Nephron progenitor cell (in vitro differentiated cells): ENCODE results near the gene LACTBL1.

Experiments used
- DNase-seq: peaks from one replicate; pipeline ENCODE4 v3.0.0; 2021
- H3K27ac Mint-ChIP-seq: 2 replicates; pipeline ENCODE4 v1.8.0; 2021; ENCODE audit warnings: mild to moderate bottlenecking, moderate library complexity, mixed read lengths
- H3K27me3 Mint-ChIP-seq: 2 replicates; pipeline ENCODE4 v1.8.0; 2021; ENCODE audit warnings: mild to moderate bottlenecking, low read depth, mixed read lengths; ENCODE audit not compliant: poor library complexity
- H3K36me3 Mint-ChIP-seq: 2 replicates; pipeline ENCODE4 v1.8.0; 2021; ENCODE audit warnings: low read depth, mixed read lengths
- H3K4me1 Mint-ChIP-seq: 2 replicates; pipeline ENCODE4 v1.8.0; 2021; ENCODE audit warnings: mixed read lengths
- H3K4me3 Mint-ChIP-seq: 2 replicates; pipeline ENCODE4 v1.8.0; 2021; ENCODE audit warnings: mild to moderate bottlenecking, moderate library complexity, mixed read lengths
- H3K9me3 Mint-ChIP-seq: 2 replicates; pipeline ENCODE4 v1.8.0; 2021; ENCODE audit warnings: mild to moderate bottlenecking, moderate library complexity, mixed read lengths
- CTCF ChIP-seq: fragments of 200-600 bp; sonication (generic); IDR thresholded peaks from 2 replicates; pipeline ENCODE4 v1.5.0; 2021; ENCODE audit warnings: antibody characterized with exemption

LACTBL1 gene

GRCh38 chr1:22917989-22918388 is 54.7 kb downstream of the LACTBL1 start:
- TF ChIP-seq CTCF: no peak
- Mint-ChIP-seq H3K4me3 (no peak overlapping the region), H3K9me3 (peaks cover 3% of the 10 kb centered on the region), H3K27me3 (peaks cover 25% of the 10 kb centered on the region), H3K27ac (no peak overlapping the region), H3K36me3 (peaks cover 6% of the 10 kb centered on the region), H3K4me1 (peaks cover 52% of the 10 kb centered on the region)
- DNase-seq: no peak

- Mint-ChIP-seq H3K27me3 (peaks cover 25% of the 10 kb centered on the region), H3K4me3 (no peak overlapping the region), H3K9me3 (no peaks in the 10 kb centered on the region), H3K27ac (no peak overlapping the region), H3K4me1 (peaks cover 49% of the 10 kb centered on the region), H3K36me3 (peaks cover 6% of the 10 kb centered on the region)
- no peak for DNase-seq
- no peak for TF ChIP-seq CTCF
Observed at GRCh38 chr1:22916471-22916820, 56.2 kb downstream of the LACTBL1 start.

- no peak for DNase-seq
- peaks cover 6% of the 10 kb centered on the region for H3K36me3 Mint-ChIP-seq
- no peak overlapping the region for H3K4me3 Mint-ChIP-seq
- no peak for TF ChIP-seq CTCF
- peaks cover 25% of the 10 kb centered on the region for H3K27me3 Mint-ChIP-seq
- peaks cover 44% of the 10 kb centered on the region for H3K4me1 Mint-ChIP-seq
- H3K9me3 Mint-ChIP-seq: no peaks in the 10 kb centered on the region
- H3K27ac Mint-ChIP-seq: no peak overlapping the region
Observed at GRCh38 chr1:22915816-22916470, 56.7 kb downstream of the LACTBL1 start.

- H3K36me3 Mint-ChIP-seq: peaks cover 6% of the 10 kb centered on the region
- no peak overlapping the region for H3K27ac Mint-ChIP-seq
- no peak for TF ChIP-seq CTCF
- no peaks in the 10 kb centered on the region for H3K9me3 Mint-ChIP-seq
- H3K4me3 Mint-ChIP-seq: no peak overlapping the region
- no peak for DNase-seq
- peaks cover 37% of the 10 kb centered on the region for H3K4me1 Mint-ChIP-seq
- H3K27me3 Mint-ChIP-seq: peaks cover 25% of the 10 kb centered on the region
Observed at GRCh38 chr1:22915231-22915630, 57.4 kb downstream of the LACTBL1 start.

- Mint-ChIP-seq H3K27ac (no peak overlapping the region), H3K36me3 (peaks cover 6% of the 10 kb centered on the region), H3K4me3 (no peak overlapping the region), H3K27me3 (peaks cover 25% of the 10 kb centered on the region), H3K4me1 (peaks cover 32% of the 10 kb centered on the region), H3K9me3 (no peaks in the 10 kb centered on the region)
- no peak for TF ChIP-seq CTCF
- no peak for DNase-seq
Observed at GRCh38 chr1:22914633-22915217, 57.9 kb downstream of the LACTBL1 start.

- no peak for DNase-seq
- Mint-ChIP-seq H3K4me3 (no peak overlapping the region), H3K27ac (no peak overlapping the region), H3K36me3 (peaks cover 6% of the 10 kb centered on the region), H3K9me3 (no peaks in the 10 kb centered on the region), H3K4me1 (peaks cover 26% of the 10 kb centered on the region), H3K27me3 (peaks cover 25% of the 10 kb centered on the region)
- no peak for TF ChIP-seq CTCF
Observed at GRCh38 chr1:22914156-22914555, 58.5 kb downstream of the LACTBL1 start.
